RCC 7860 (cell line): ENCODE results near the gene PVALEF.

ENCODE experiments used
- DNase-seq: peaks from one replicate; pipeline ENCODE4 v3.0.0-alpha.2; 2015; ENCODE audit warnings: low spot score
- FAIRE-seq: peaks from 2 replicates; lab custom pipeline; 2012; peaks lifted over from hg19 to GRCh38; lab: Jason Lieb, UNC

PVALEF gene

DNA sequence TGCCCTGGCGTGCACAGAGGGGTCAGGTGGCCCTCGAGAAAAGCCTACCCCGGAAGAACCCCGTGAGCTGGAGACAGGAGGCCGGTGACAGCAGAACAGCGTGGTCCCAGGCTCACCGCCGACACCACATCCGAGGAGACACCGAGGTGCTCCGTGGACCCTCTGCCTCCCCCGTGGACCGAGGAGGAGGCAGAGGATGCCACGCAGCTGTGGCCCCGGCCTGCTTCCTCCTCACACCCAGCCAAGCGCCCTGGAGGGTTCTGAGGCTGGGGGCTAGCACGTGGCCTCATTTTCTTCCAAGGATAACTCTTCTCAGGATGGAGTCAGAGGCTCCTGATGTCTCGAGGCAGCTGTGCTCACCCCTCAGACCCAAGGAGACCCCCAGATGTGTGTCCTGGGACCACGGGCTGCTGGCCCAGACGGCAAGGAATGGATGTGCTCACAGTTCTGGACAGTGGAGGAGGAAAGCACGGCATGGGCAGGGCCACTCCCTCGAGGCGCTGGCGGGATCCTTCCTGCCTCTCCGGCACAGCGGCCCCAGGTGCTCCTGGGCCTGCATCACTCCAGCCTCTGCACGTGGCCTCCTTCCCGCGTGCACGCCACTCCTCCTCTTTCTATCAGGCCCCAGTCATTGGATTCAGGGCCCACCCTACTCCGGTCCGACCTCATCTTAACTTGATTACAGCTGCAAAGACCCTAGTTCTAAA, 4.4 kb upstream of the PVALEF start:
- FAIRE-seq (no peak), DNase-seq (no peak)

GRCh38 chr17:81161536-81161935, 3.8 kb upstream of the PVALEF start:
- no peak for FAIRE-seq

DNA sequence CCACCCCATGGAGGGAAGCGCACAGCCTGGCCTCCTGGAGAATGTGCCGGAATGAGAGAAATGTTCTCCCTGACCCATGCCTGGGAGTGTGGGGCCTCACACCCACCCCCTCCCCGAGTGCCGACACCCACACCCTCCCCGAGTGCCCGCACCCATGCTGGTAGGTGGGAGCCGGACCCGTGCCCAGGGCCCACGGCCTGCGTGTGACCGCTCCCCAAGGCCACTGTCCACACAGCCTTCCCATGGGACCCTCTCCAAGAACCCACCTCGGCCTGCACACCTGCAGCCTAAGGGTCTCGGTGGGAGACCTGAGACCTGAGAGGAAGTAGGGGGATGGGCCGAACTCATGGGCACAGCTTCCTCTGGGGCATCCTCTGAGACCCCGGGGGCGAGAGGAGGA, 3.3 kb upstream of the PVALEF start:
- no peak for DNase-seq
- FAIRE-seq: no peak

More at GRCh38 chr17:81161536-81161935, 3.8 kb upstream of the PVALEF start:
- DNase-seq: no peak

GRCh38 chr17:81162491-81162890, 2.8 kb upstream of the PVALEF start:
- no peak for FAIRE-seq
- no peak for DNase-seq

GRCh38 chr17:81163051-81163695, 2.1 kb upstream of the PVALEF start:
- FAIRE-seq (no peak), DNase-seq (no peak)

GRCh38 chr17:81163703-81164370, 1.5 kb upstream of the PVALEF start:
- FAIRE-seq (no peak), DNase-seq (no peak)

DNA sequence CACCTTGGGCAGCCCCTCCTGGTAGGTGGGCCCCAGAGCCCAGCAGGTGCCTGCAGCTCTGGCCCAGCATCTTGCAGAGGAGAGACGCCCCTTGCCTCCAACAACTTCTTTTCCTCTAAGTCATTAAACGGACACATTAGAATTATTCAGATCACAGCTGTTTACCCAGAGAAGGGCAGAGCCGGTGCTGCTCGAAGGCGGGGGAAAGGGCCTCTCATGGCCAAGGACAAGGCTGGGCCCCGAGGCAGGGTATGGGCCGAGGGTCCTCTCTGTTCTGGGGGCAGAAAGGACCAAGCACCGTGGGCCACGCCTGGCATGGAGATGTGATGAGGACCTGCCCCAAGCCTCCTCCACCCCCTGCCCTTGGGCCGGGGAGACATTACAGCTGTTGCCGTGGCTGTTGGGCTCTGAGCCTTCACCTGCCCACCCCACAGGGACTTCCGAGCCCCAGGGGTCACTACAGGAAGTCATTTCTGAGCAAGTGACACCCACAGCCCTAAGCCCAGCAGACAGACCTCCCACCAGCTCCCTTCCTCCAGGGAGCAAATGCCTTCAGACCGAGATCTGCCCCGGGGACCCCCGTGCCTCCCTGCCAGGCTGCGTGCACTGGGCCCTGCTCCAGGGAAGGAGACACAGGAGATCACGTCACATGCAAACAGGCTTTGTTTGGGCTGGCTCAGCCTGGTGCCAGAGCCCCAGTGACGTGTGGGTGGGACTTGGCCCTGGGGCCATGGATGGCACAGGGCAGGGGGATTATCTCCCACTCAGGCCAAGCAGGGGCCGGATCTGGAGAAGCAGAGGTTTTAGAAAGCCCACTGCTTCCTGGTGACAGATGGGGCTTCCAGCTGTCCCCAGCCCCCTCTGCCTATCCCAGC, 699 bp upstream of the PVALEF start:
- FAIRE-seq: no peak
- no peak for DNase-seq

GRCh38 chr17:81166033-81166492, 756 bp downstream of the PVALEF start, which contains the start of gene AATK:
Gene AATK, minus strand, starts transcription at chr17:81166221. Its CDS starts 229 bp downstream, at chr17:81165992.
- FAIRE-seq (no peak), DNase-seq (no peak)

GRCh38 chr17:81167194-81167524, 1.9 kb downstream of the PVALEF start:
- DNase-seq (no peak), FAIRE-seq (no peak)

DNA sequence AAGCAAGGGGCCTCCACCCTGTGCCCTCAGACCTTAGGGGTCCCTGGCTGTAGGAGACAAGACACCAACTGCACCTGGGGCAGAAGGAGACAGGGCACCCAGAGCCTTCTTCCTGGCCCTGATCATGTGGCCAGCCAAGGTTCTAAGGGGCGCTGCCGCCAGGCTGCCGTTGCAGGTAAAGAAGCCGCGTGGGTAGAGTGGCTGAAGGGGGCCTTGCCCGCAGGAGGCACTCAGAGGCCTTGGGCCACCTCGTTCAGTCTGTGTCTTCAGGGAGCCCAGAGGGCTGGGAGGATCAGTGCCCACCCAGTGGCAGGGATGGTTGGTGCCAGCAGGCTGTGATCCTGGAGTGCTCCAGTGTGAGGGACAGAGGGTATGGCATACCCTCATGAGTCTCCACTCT, 2.3 kb downstream of the PVALEF start:
- DNase-seq (no peak), FAIRE-seq (no peak)

- DNase-seq: no peak
- FAIRE-seq: no peak
Observed at GRCh38 chr17:81169870-81170309, 4.6 kb downstream of the PVALEF start.

- no peak for FAIRE-seq
Observed at GRCh38 chr17:81170727-81171494, 5.6 kb downstream of the PVALEF start.

DNA sequence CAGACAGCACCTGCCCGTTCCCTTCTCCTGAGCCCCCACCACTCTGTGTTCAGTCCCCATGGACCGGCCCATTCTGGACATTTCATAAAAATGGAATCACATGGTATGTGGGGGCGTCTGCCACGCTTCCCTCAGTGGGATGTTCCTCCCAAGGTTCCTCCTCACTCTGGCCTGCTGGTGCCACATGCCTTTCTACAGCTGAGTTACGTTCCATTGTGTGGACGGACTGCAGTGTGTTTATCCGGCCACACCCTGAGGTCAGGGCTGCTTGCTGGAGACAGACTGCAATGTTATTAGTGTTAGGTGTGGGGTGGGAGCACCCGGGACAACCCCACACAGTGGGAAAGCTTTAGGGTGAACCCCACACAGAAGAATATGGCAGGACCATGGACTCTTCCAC, 6.6 kb downstream of the PVALEF start:
- FAIRE-seq (no peak), DNase-seq (no peak)

More at GRCh38 chr17:81170727-81171494, 5.6 kb downstream of the PVALEF start:
- no peak for DNase-seq

GRCh38 chr17:81173052-81173761, 7.9 kb downstream of the PVALEF start:
- no peak for FAIRE-seq
- no peak for DNase-seq

- DNase-seq: no peak
- FAIRE-seq: no peak
Observed at GRCh38 chr17:81173762-81174155, 8.5 kb downstream of the PVALEF start.

- FAIRE-seq (no peak), DNase-seq (no peak)
Observed at GRCh38 chr17:81176666-81177065, 11.4 kb downstream of the PVALEF start.

DNA sequence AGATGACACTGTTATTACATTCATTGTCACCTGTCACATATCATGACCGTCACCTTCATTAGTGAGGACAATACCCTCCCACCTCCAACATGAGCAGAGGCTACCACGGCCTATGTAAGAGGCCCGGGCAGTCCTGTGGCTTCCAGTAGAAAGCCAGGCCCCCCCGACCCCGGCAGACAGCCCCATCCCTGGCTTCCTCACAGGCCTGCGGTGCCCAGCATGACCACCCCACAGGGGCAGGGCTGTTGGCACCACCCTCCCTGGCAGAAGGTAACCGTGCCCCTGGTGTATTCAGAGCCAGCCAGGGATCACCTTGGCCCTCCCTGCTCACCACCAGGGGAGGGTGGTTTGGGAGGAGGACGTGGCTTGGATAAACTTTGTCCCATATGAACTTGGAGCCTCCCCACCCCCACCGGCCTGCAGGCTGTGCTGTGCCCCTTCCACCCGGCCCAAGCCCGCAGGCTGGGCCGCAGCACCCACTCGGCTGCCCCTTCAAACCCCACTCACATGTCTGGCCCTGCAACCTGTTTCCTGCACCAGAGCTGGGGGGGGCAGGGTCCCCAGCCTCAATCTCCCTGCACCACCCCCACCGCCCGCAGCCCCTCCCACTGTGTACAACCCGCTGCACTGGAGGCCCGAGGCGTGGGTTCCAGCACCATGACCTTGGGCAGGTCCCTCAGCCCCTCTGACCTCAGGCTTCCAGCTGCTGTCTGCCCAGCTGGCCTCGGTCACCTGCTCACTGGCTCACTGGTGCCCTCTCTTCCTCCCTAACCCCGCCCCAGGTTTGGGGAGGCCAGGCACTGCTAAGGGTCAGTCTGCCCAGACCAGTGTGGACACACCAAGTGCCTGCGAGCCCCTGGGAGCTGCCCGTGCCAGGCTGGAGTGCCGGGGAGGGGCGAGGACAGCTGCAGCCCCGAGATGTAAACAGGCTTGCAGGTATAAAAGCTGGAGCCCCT, 13.1 kb downstream of the PVALEF start:
- FAIRE-seq (no peak), DNase-seq (no peak)

DNA sequence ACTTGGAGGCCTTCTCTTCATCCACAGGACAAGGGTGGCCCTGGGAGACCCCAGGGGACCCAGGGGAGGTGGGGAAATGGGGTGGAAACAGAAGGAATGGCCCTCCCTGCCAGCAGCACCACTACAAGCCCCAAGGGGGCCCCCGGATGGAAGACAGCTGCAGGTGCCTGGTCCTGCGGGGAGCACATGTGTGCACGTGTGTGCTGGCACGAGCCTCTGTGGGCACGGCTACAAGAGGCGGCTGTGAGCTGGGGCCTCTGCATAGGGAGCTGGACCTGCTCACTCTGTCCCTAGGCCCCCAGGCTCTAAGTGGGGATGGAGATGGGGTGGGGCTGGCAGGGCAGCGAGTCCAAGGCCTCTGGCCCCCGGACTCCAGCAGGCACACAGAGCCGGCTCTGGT, 13.9 kb downstream of the PVALEF start:
- FAIRE-seq (no peak), DNase-seq (no peak)
